ENCODE measurements around the gene PTPRT.

DNA sequence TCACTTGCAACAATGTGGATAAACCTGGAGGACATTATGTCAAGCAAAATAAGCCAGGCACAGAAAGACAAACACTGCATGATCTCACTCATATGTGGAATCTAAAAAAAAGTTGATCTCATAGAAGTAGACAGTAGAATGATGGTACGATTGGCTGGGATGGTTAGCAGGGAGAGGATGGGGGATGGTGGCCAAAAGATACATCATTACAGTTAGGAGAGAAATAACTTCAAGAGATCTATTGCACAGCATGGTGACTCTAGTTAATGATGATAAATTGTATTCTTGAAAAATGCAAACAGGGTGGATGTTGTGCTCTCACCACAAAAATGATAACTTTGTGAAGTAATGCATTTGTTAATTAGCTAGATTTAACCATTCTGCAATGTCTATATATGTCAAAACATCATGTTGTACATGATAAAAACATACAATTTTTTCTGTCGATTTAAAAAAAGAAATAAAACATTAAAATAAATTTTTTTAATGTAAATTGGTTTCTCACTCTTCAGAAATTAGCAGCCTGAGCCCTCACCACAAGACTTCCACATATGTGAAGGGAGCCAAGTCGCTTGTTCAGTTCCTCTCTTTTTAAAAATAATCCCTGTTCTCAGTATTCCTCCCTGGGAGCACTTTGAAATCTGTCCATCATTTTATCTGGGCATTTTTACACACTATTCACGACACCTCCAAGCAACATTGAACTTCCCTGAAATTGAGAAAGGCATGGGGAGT is 34.2 kb downstream of the PTPRT start:
- TF ChIP-seq POLR2AphosphoS5 (IDR thresholded peaks at IDR 0.05; ENCODE audit: borderline replicate concordance, low read depth, low read length) (no peak), EZH2 (IDR thresholded peaks at IDR 0.05) (no peak)
